ENCODE data around the gene CHRNA10. TPM values are rescaled to one million over a fixed set of nuclear protein-coding genes. Genes with fewer than 3 reads are reported as not detected.

CHRNA10 gene
- total and polyA plus RNA-seq, 2 of the 13 experiments (the other 11 are each of a cell fraction or from before 2014, with no cell fraction given) = 0.53 to 0.71 TPM

- peak; percentile 59; the same call in 1 of the 2 replicates for TF ChIP-seq ZBTB10 (CRISPR knock-in tag; IDR thresholded peaks at IDR 0.05; ENCODE audit: borderline replicate concordance)
- TF ChIP-seq, protein P1, sequence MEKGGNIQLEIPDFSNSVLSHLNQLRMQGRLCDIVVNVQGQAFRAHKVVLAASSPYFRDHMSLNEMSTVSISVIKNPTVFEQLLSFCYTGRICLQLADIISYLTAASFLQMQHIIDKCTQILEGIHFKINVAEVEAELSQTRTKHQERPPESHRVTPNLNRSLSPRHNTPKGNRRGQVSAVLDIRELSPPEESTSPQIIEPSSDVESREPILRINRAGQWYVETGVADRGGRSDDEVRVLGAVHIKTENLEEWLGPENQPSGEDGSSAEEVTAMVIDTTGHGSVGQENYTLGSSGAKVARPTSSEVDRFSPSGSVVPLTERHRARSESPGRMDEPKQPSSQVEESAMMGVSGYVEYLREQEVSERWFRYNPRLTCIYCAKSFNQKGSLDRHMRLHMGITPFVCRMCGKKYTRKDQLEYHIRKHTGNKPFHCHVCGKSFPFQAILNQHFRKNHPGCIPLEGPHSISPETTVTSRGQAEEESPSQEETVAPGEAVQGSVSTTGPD (CRISPR knock-in tag; IDR thresholded peaks at IDR 0.05) = no peak
- no peak for TF ChIP-seq PHF5A (CRISPR knock-in tag; IDR thresholded peaks at IDR 0.05; ENCODE audit: low read depth, unreplicated experiment)
- no peak for TF ChIP-seq KDM1A (CRISPR knock-in tag; IDR thresholded peaks at IDR 0.05)
- TF ChIP-seq RCOR2 (CRISPR knock-in tag; IDR thresholded peaks at IDR 0.05) = no peak
- peak; percentile 37; the same call in 1 of the 2 replicates for TF ChIP-seq ARID5B (CRISPR knock-in tag; IDR thresholded peaks at IDR 0.05)
- TF ChIP-seq ZC3H4 (CRISPR knock-in tag; IDR thresholded peaks at IDR 0.05; ENCODE audit: borderline replicate concordance) = no peak
- TF ChIP-seq JUN (CRISPR knock-in tag; IDR thresholded peaks at IDR 0.05) = no peak
- 0 out of 2 replicates have a peak, but pooled peaks have one; percentile 31 for TF ChIP-seq ZNF761 (CRISPR knock-in tag; conservative IDR thresholded peaks at IDR 0.05)
- 0 out of 2 replicates have a peak, but pooled peaks have one; percentile 55 for TF ChIP-seq POGK (CRISPR knock-in tag; conservative IDR thresholded peaks at IDR 0.05)
- no peak for TF ChIP-seq ZNF18 (CRISPR knock-in tag; IDR thresholded peaks at IDR 0.05; ENCODE audit: insufficient replicate concordance)
- no peak for TF ChIP-seq ZNF44 (CRISPR knock-in tag; IDR thresholded peaks at IDR 0.05)
- TF ChIP-seq HNRNPLL (IDR thresholded peaks at IDR 0.05; ENCODE audit: low read depth, low read length, poor library complexity, severe bottlenecking) = peak; percentile 96
- TF ChIP-seq AKAP8 (CRISPR knock-in tag; IDR thresholded peaks at IDR 0.05) = no peak
- no peak for TF ChIP-seq SMAD1 (CRISPR knock-in tag; IDR thresholded peaks at IDR 0.05; ENCODE audit: borderline replicate concordance, low read depth)
- peak; percentile 67; the same call in 1 of the 2 replicates for TF ChIP-seq ZNF232 (CRISPR knock-in tag; IDR thresholded peaks at IDR 0.05; ENCODE audit: borderline replicate concordance)
Measured at GRCh38 chr11:3642071-3642951, 28.9 kb downstream of the CHRNA10 start (continued).
